Upper lobe of left lung (tissue), 6 donors: Measurements from ENCODE around the gene HEATR9. TPM values are rescaled to one million over a fixed set of nuclear protein-coding genes. Genes with fewer than 3 reads are reported as not detected.

Experiments used
- ATAC-seq, 2 donors: fragments of 200-7000 bp; cut with Tn5 transposase; one replicate each; pipeline ENCODE4 v1.9.1; 2022; ENCODE audit warnings: mild to moderate bottlenecking in 2 of 2, moderate library complexity in 2 of 2; ENCODE audit not compliant: low FRiP score in 2 of 2
- DNase-seq, 2 donors: peaks; one replicate each; pipeline ENCODE4 v3.0.0-alpha.2; 2019 to 2020
- H3K27ac ChIP-seq, 4 donors: fragments of 200-600 bp; sonication (generic); one replicate each; pipeline ENCODE4 v1.5.1; 2016 to 2019
- H3K27me3 ChIP-seq, 4 donors: fragments of 200-600 bp; sonication (generic); one replicate each; pipeline ENCODE4 v1.5.1; 2017 to 2019
- H3K36me3 ChIP-seq, 4 donors: fragments of 200-600 bp; sonication (generic); one replicate each; pipeline ENCODE4 v1.5.1; 2016 to 2019
- H3K4me1 ChIP-seq, 4 donors: fragments of 200-600 bp; sonication (generic); one replicate each; pipeline ENCODE4 v1.5.1; 2018 to 2019
- H3K4me3 ChIP-seq, 4 donors: fragments of 200-600 bp; sonication (generic); one replicate each; pipeline ENCODE4 v1.5.1; 2017 to 2019; ENCODE audit warnings: mild to moderate bottlenecking in 2 of 4, moderate library complexity in 1 of 4
- H3K9me3 ChIP-seq, 4 donors: fragments of 200-600 bp; sonication (generic); one replicate each; pipeline ENCODE4 v1.5.1; 2018 to 2019
- EP300 ChIP-seq, 4 donors: sonication (generic); formaldehyde crosslinking; IDR thresholded peaks; one replicate each; pipeline ENCODE4 v1.5.1; 2017; ENCODE audit warnings: antibody characterized with exemption in 4 of 4, control low read depth in 2 of 4
- POLR2A ChIP-seq, 4 donors: fragments of 450-650 bp; IDR thresholded peaks; one replicate each; pipeline ENCODE4 v1.5.1; 2016 to 2017; ENCODE audit warnings: antibody characterized with exemption in 4 of 4, mild to moderate bottlenecking in 2 of 4
- POLR2AphosphoS5 ChIP-seq, 2 donors: sonication (generic); formaldehyde crosslinking; IDR thresholded peaks; one replicate each; pipeline ENCODE4 v1.5.1; 2017; ENCODE audit warnings: antibody characterized with exemption in 2 of 2
- WGBS, 2 donors: methylation state at CpG; one replicate each; pipeline ENCODE4 v1.1.5; 2017 to 2018; 5-methylcytosine and 5-hydroxymethylcytosine counted together
- total RNA-seq, 6 donors: library from RNA; depleted of rRNA in 4 of 6; stranded (reverse); fragments of >200 nt in 4 of 6; gene quantifications; one replicate each; pipeline versions ENCODE4 v1.1.0 to v1.2.1, GENCODE V29; 2016 to 2021
- TF ChIP-seq, protein P1 (sequence below), 6 experiments: fragments of 450-650 bp in 4 of 6; fragments of 200-600 bp in 2 of 6; sonication (generic) in 2 of 6; IDR thresholded peaks; one replicate each; pipeline ENCODE4 v1.5.1; 2016 to 2019; ENCODE audit warnings: antibody characterized with exemption in 6 of 6
- donor health status: DM: no; HTN: no; CAD: no; lungs with moderate emphysema.
- donor health status: DM: no; HTN: yes; CAD: no; lungs with severe emphysema.

The HEATR9 gene
- total RNA-seq, 6 donors from 2014 or later: 0.13 to 0.30 TPM; not detected in 4

DNA sequence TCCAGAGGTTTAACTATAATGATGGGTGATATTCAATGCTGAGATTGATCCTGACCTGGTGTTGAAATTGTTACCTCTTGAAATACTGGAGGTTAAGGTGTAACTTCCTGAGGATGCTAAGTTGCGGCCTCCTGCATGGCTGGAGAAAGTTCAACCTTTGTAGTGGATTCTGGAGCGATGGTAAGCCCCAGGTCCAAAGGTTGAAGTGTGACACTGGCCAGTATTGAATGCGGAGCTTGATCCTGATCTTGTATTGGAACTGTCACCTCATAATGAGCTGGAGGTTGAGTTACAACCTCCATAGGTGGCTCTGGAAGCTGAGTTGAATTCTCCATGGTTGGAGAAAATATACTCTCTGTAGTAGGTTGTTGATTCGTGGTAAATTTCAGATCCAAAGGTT, 44.9 kb upstream of the HEATR9 start:
- DNase-seq: no peak
- TF ChIP-seq POLR2A (IDR thresholded peaks at IDR 0.05) (no peak), EP300 (IDR thresholded peaks at IDR 0.05) (no peak), POLR2AphosphoS5 (IDR thresholded peaks at IDR 0.05) (no peak)
- TF ChIP-seq, protein P1, sequence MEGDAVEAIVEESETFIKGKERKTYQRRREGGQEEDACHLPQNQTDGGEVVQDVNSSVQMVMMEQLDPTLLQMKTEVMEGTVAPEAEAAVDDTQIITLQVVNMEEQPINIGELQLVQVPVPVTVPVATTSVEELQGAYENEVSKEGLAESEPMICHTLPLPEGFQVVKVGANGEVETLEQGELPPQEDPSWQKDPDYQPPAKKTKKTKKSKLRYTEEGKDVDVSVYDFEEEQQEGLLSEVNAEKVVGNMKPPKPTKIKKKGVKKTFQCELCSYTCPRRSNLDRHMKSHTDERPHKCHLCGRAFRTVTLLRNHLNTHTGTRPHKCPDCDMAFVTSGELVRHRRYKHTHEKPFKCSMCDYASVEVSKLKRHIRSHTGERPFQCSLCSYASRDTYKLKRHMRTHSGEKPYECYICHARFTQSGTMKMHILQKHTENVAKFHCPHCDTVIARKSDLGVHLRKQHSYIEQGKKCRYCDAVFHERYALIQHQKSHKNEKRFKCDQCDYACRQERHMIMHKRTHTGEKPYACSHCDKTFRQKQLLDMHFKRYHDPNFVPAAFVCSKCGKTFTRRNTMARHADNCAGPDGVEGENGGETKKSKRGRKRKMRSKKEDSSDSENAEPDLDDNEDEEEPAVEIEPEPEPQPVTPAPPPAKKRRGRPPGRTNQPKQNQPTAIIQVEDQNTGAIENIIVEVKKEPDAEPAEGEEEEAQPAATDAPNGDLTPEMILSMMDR (IDR thresholded peaks at IDR 0.05): no peak
- no peaks in the 10 kb centered on the region for H3K36me3 ChIP-seq
- 70 to 89% methylated on average over 4 of the region's 4 CpGs for whole genome bisulfite sequencing, 2 donors
- ATAC-seq: no peak
- no peak overlapping the region for H3K27ac ChIP-seq
- H3K4me3 ChIP-seq: no peak overlapping the region
- no peaks in the 10 kb centered on the region for H3K9me3 ChIP-seq
- H3K4me1 ChIP-seq: no peaks in the 10 kb centered on the region
- no peaks in the 10 kb centered on the region for H3K27me3 ChIP-seq

DNA sequence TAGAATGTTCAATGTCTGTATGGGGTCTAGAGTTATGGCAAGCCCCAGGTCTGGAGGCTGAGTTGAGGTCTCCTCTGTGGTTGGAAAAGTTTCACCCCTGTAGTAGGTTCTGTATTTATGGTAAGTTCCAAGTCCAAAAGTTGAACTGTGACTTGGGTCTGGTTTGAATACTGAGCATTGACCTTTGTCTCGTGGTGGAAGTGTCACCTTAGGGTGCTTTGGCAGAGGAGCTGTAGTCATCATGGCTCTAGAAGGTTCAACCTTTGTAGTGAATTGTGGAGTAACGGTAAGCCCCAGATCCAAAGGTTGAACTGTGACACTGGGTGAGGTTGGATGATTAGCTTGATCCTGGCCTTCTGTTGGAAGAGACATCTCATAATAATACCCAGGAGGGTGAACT, 44.3 kb upstream of the HEATR9 start:
- Histone ChIP-seq H3K4me1 (no peaks in the 10 kb centered on the region), H3K9me3 (no peaks in the 10 kb centered on the region), H3K36me3 (no peaks in the 10 kb centered on the region), H3K27me3 (no peaks in the 10 kb centered on the region), H3K4me3 (no peak overlapping the region), H3K27ac (no peak overlapping the region)
- WGBS, 2 donors: 78 to 88% methylated on average over 2 of the region's 2 CpGs
- TF ChIP-seq, protein P1 (IDR thresholded peaks at IDR 0.05): no peak
- TF ChIP-seq POLR2AphosphoS5 (IDR thresholded peaks at IDR 0.05): no peak
- no peak for TF ChIP-seq POLR2A (IDR thresholded peaks at IDR 0.05)
- TF ChIP-seq EP300 (IDR thresholded peaks at IDR 0.05): no peak
- no peak for DNase-seq
- no peak for ATAC-seq

DNA sequence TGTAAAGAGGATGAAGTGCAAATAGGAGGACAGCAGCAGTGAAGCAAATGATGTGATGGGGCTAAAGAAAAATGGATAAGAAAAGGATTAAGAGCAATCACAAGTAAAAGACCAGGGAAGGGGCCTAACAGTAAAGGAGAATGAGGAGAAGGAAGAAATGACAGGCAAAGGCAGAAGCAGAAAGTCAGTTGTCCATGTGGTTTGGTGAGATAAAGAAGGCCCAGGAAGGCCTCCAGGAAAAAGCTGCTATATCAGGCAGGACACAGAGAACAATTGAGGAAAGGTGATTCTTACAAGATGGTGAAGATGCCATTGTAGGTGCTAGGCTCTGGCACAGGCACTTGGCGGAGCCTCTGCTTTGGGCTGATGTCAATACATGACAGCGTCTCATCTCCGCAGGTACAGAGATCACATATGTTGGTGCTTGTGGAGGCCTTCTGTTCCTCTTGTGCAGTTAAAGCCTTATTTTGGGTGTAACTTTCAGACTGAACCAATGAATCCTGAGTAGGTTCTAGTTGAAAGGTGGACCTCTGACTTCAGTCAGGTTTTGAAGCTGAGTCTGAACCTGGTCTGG, 43.7 kb upstream of the HEATR9 start:
- H3K4me3 ChIP-seq: no peak overlapping the region
- no peak overlapping the region for H3K27ac ChIP-seq
- no peak for TF ChIP-seq EP300 (IDR thresholded peaks at IDR 0.05)
- TF ChIP-seq POLR2A (IDR thresholded peaks at IDR 0.05): no peak
- TF ChIP-seq POLR2AphosphoS5 (IDR thresholded peaks at IDR 0.05): no peak
- TF ChIP-seq, protein P1 (IDR thresholded peaks at IDR 0.05): no peak
- 96 to 100% methylated on average over 3 of the region's 3 CpGs for WGBS, 2 donors
- ATAC-seq (no peak), DNase-seq (no peak)
- H3K36me3 ChIP-seq: no peaks in the 10 kb centered on the region
- H3K27me3 ChIP-seq: no peaks in the 10 kb centered on the region
- no peaks in the 10 kb centered on the region for H3K4me1 ChIP-seq
- no peaks in the 10 kb centered on the region for H3K9me3 ChIP-seq

DNA sequence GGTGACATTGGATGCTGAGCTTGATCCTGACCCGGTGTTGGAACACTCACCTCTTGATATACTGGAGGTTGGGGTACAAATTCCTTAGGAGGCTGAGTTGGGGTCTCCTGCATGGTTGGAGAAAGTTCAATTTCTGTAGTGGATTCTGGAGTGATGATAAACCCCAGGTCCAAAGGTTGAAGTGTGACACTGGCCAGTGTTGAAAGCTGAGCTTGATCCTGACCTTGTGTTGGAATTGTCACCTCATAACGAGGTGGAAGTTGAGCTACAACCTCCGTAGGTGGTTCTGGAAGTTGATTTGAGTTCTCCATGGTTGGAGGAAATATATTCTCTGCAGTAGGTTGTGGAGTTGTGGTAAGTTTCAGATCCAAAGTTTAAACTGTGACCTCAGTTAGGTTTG, 40.7 kb upstream of the HEATR9 start:
- H3K27ac ChIP-seq: no peak overlapping the region
- no peak for DNase-seq
- no peaks in the 10 kb centered on the region for H3K27me3 ChIP-seq
- H3K9me3 ChIP-seq: no peaks in the 10 kb centered on the region
- no peak for ATAC-seq
- 83 to 85% methylated on average over 3 of the region's 3 CpGs for WGBS, 2 donors
- H3K4me3 ChIP-seq: no peak overlapping the region
- TF ChIP-seq EP300 (IDR thresholded peaks at IDR 0.05) (no peak), POLR2AphosphoS5 (IDR thresholded peaks at IDR 0.05) (no peak), POLR2A (IDR thresholded peaks at IDR 0.05) (no peak)
- TF ChIP-seq, protein P1 (IDR thresholded peaks at IDR 0.05): no peak
- H3K36me3 ChIP-seq: no peaks in the 10 kb centered on the region
- H3K4me1 ChIP-seq: no peaks in the 10 kb centered on the region

DNA sequence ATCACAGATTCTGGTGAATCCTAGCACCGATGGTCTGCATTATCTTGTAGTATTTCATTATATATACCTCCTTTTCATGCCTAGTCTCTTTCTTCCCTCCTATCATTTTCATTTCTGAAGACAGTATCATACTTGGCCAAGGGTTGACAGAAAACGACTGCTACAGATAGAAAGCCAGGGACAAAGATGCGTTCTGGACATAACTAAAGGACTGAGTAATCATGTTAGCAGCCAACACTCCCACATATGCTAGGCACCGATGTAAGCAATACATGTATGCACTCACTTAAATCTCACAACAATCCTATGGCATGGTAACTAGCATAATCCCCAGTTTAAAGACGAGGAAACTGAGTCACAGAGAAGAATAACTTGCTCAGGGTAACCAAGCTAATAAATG, 39.0 kb upstream of the HEATR9 start:
- Histone ChIP-seq H3K9me3 (no peaks in the 10 kb centered on the region), H3K27me3 (no peaks in the 10 kb centered on the region), H3K36me3 (no peaks in the 10 kb centered on the region), H3K4me1 (no peaks in the 10 kb centered on the region), H3K4me3 (no peak overlapping the region), H3K27ac (no peak overlapping the region)
- DNase-seq (no peak), ATAC-seq (no peak)
- WGBS, 2 donors: 78 to 86% methylated on average over 5 of the region's 5 CpGs
- TF ChIP-seq POLR2AphosphoS5 (IDR thresholded peaks at IDR 0.05): no peak
- TF ChIP-seq EP300 (IDR thresholded peaks at IDR 0.05): no peak
- TF ChIP-seq POLR2A (IDR thresholded peaks at IDR 0.05): no peak
